Nephron progenitor cell (in vitro differentiated cells): Measurements from ENCODE around the gene EXOC1.
A peak's percentile ranks its signal among the peaks of the same experiment; 100 is the strongest.

Source experiments
- DNase-seq: peaks from one replicate; pipeline ENCODE4 v3.0.0; 2021
- H3K27ac Mint-ChIP-seq: 2 replicates; pipeline ENCODE4 v1.8.0; 2021; ENCODE audit warnings: mild to moderate bottlenecking, moderate library complexity, mixed read lengths
- H3K27me3 Mint-ChIP-seq: 2 replicates; pipeline ENCODE4 v1.8.0; 2021; ENCODE audit warnings: mild to moderate bottlenecking, low read depth, mixed read lengths; ENCODE audit not compliant: poor library complexity
- H3K36me3 Mint-ChIP-seq: 2 replicates; pipeline ENCODE4 v1.8.0; 2021; ENCODE audit warnings: low read depth, mixed read lengths
- H3K4me1 Mint-ChIP-seq: 2 replicates; pipeline ENCODE4 v1.8.0; 2021; ENCODE audit warnings: mixed read lengths
- H3K4me3 Mint-ChIP-seq: 2 replicates; pipeline ENCODE4 v1.8.0; 2021; ENCODE audit warnings: mild to moderate bottlenecking, moderate library complexity, mixed read lengths
- H3K9me3 Mint-ChIP-seq: 2 replicates; pipeline ENCODE4 v1.8.0; 2021; ENCODE audit warnings: mild to moderate bottlenecking, moderate library complexity, mixed read lengths
- CTCF ChIP-seq: fragments of 200-600 bp; sonication (generic); IDR thresholded peaks from 2 replicates; pipeline ENCODE4 v1.5.0; 2021; ENCODE audit warnings: antibody characterized with exemption

The EXOC1 gene

GRCh38 chr4:55938481-55938880 lies 85.0 kb downstream of the EXOC1 start:
- Mint-ChIP-seq H3K27me3 (peaks cover 4% of the 10 kb centered on the region), H3K4me3 (no peak overlapping the region)
- TF ChIP-seq CTCF: no peak

DNA sequence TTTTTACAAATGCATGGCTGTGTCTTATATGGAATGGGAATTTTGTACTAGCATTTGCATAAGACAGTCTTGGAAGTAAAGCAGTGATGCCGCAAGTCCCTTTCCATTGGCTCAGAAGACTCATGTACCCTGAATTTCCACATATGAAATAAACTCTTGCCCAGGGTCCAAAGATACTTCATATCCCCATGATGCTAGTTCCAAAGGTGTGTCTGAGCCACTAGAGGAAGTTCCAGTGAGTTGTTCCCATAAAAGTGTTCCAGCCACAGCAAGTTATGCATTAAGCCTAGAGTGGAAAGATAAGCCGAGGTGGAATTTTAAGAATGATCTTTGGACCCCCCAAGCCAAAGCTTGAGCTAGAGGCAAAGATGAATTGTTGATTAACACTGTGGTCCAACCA lies 86.0 kb downstream of the EXOC1 start:
- H3K27ac Mint-ChIP-seq: no peak overlapping the region
- peaks cover 4% of the 10 kb centered on the region for H3K27me3 Mint-ChIP-seq
- peaks cover 31% of the 10 kb centered on the region for H3K9me3 Mint-ChIP-seq
- DNase-seq: no peak
- H3K36me3 Mint-ChIP-seq: no peaks in the 10 kb centered on the region
- H3K4me1 Mint-ChIP-seq: no peaks in the 10 kb centered on the region
- H3K4me3 Mint-ChIP-seq: no peak overlapping the region
- no peak for TF ChIP-seq CTCF

More at GRCh38 chr4:55938481-55938880, 85.0 kb downstream of the EXOC1 start:
- Mint-ChIP-seq H3K27ac (no peak overlapping the region), H3K9me3 (peaks cover 31% of the 10 kb centered on the region), H3K4me1 (no peaks in the 10 kb centered on the region), H3K36me3 (no peaks in the 10 kb centered on the region)
- no peak for DNase-seq

GRCh38 chr4:55941881-55942396 lies 88.5 kb downstream of the EXOC1 start:
- Mint-ChIP-seq H3K27me3 (peaks cover 6% of the 10 kb centered on the region), H3K36me3 (no peaks in the 10 kb centered on the region), H3K27ac (no peak overlapping the region), H3K4me3 (no peak overlapping the region), H3K9me3 (peaks cover 17% of the 10 kb centered on the region), H3K4me1 (no peaks in the 10 kb centered on the region)
- DNase-seq: no peak
- no peak for TF ChIP-seq CTCF

DNA sequence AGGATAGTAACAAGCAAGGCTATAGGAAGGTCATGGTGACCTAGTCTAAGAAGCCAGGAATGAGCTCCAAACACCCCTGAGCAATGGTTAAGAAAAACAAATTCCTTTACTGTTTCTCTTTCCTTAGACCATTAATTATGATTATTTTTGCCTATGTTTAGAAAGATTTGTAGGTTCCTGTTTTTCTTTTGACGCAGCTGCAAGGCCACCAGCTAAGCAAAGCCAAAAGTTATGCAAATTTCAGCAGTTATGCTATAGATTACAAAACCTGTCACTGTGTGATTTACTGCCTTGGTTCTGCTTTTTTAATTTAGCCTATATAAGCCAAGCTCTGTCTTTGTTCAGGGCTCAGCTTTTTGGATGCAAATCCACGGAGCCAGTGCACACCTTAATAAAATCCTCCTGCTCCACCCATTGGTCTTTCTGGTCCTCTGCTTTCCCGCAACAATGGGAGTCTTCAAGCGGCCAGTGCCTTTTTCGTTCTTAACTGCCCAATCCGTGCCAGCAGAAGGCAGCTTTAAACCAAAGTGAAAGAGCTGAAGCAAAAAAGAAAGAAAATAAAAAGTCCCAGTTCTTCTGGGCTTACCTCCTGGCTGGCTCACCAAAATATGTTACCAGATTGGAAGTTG lies 93.9 kb downstream of the EXOC1 start:
- DNase-seq: no peak
- no peaks in the 10 kb centered on the region for H3K9me3 Mint-ChIP-seq
- no peak overlapping the region for H3K4me3 Mint-ChIP-seq
- no peak overlapping the region for H3K27ac Mint-ChIP-seq
- no peak for TF ChIP-seq CTCF
- peaks cover 10% of the 10 kb centered on the region for H3K36me3 Mint-ChIP-seq
- peaks cover 25% of the 10 kb centered on the region for H3K4me1 Mint-ChIP-seq
- peaks cover 4% of the 10 kb centered on the region for H3K27me3 Mint-ChIP-seq

DNA sequence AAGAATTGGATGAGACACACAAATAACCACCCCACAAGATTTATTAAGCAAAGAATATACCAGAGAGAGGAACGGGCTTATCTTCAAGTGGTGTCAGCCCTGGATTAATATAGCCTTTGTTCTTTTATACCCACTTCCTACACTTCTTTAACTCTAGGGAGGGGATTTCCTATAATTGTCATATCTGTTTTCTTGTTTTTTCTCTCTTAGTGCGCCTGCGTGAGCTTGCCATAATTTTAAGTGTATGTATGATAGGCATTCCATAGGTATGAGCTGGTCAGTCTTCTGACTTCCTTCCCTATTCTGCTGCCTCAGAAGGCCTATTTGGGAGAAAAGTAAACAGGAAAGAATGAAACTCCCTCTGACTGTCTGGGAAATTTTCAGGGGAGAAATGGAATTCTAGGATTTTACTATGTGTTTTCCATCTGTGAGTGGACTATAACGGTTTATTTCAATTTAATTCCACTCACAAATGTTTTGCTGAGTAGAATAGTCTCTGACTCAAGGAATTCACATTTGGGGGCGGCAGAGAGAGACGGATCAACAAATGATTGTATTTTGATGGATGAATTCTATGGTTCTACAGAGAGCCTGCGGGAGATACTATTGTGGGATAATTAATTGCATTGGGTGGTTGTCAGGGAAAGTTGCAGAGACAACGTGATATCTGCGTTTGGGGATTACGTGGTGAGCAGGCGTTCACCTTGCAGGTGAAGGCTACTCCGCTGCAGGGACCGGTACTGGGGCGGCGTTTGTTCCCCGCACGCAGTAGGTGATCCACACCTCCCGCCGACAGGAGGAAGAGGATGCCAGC lies 94.7 kb downstream of the EXOC1 start:
- no peak for DNase-seq
- peaks cover 16% of the 10 kb centered on the region for H3K36me3 Mint-ChIP-seq
- H3K27me3 Mint-ChIP-seq: peaks cover 4% of the 10 kb centered on the region
- no peak overlapping the region for H3K27ac Mint-ChIP-seq
- peaks cover 25% of the 10 kb centered on the region for H3K4me1 Mint-ChIP-seq
- peak overlapping the region; percentile 92 for H3K4me3 Mint-ChIP-seq
- no peak for TF ChIP-seq CTCF
- no peaks in the 10 kb centered on the region for H3K9me3 Mint-ChIP-seq
